Left colon (tissue), 2 donors: ENCODE data around the gene HAPLN3. TPM values are rescaled to one million over a fixed set of nuclear protein-coding genes. Genes with fewer than 3 reads are reported as not detected.

Source experiments
- ATAC-seq: fragments of 200-7000 bp; cut with Tn5 transposase; one replicate; pipeline ENCODE4 v1.9.1; 2020; ENCODE audit warnings: mild to moderate bottlenecking, moderate library complexity
- DNase-seq, 2 donors: peaks; one replicate each; pipeline ENCODE4 v3.0.0-alpha.2; 2020
- intact Hi-C, 2 donors: fragments of 100-400 bp; cut with DNase I in 1 of 2; cut with micrococcal nuclease in 1 of 2; formaldehyde crosslinking; loops; one replicate each; pipeline versions ENCODE4 v1.11.2 to v1.14.0; 2022; cut with DNase I, micrococcal nuclease
- total RNA-seq, 2 donors: library from RNA; stranded (reverse); fragmentation: NEBNext Ultra II Directional; extraction: Animal tissue kit (Norgen Biotek cat#: 25700); gene quantifications; one replicate each; pipeline ENCODE4 v1.2.1, GENCODE V29; 2021
- donor health status: DM: no; HTN: no; CAD: no.
- donor health status: DM: yes; HTN: yes; CAD: no.

Gene HAPLN3
- total RNA-seq, 2 donors from 2014 or later: 2.0 to 2.4 TPM

GRCh38 chr15:88843334-88843733, 52.0 kb downstream of the HAPLN3 start:
- DNase-seq (no peak), ATAC-seq (no peak)
- intact Hi-C loops: no loop called here

GRCh38 chr15:88842156-88842555, 53.2 kb downstream of the HAPLN3 start:
- intact Hi-C loops: no loop called here
- DNase-seq: no peak

GRCh38 chr15:88841236-88841635, 54.1 kb downstream of the HAPLN3 start:
- DNase-seq (no peak), ATAC-seq (no peak)
- intact Hi-C loops: no loop called here

More at GRCh38 chr15:88842156-88842555, 53.2 kb downstream of the HAPLN3 start:
- ATAC-seq: no peak

DNA sequence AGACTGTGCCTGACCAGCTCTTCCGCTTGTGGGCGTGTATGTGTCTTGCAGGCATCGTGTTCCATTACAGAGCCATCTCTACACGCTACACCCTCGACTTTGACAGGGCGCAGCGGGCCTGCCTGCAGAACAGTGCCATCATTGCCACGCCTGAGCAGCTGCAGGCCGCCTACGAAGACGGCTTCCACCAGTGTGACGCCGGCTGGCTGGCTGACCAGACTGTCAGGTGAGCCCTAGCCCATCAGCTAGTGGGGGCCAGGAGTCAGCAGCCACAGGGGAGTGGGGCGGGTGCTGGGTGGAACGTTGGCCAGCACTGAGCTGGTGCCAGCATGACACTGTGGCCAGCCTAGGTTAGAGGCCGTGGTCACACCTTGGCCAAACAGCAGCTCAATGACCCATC, 55.4 kb downstream of the HAPLN3 start:
- intact Hi-C loops: loop anchor here (5.0 to 10.0 kb wide), 2 partner anchors 183 to 185 kb away; no protein-coding TSS in a partner anchor
- ATAC-seq: no peak
- DNase-seq: no peak

DNA sequence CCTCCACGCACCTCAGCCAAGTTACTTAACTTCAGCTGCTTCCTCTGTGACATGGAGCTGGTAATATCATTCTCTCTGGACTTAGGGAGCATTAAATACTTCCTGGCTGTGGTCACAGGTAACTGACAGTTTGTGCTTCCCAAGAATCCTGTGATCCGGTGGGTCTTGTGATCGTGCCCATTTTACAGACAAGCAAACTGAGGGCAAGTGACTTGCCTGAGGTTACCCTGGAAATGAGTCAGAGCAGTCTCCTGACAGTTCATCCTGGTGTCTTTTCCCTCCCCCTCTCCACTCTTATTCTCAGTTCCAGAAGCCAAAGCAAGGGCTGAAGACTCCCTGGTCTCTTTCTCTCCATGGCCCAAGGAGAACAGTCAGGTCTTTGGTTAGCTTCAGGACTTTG, 56.2 kb downstream of the HAPLN3 start:
- DNase-seq: no peak
- intact Hi-C loops: loop anchor here (5.0 to 10.0 kb wide), 2 partner anchors 182 to 184 kb away; no protein-coding TSS in a partner anchor
- no peak for ATAC-seq

- ATAC-seq (no peak), DNase-seq (no peak)
- intact Hi-C loops: loop anchor here (5.0 to 10.0 kb wide), 2 partner anchors 181 to 184 kb away; no protein-coding TSS in a partner anchor
Measured at GRCh38 chr15:88838667-88839066, 56.7 kb downstream of the HAPLN3 start.

- intact Hi-C loops: loop anchor here (5.0 to 10.0 kb wide), 2 partner anchors 178 to 181 kb away; no protein-coding TSS in a partner anchor
- ATAC-seq: no peak
- no peak for DNase-seq
Measured at GRCh38 chr15:88835646-88836045, 59.7 kb downstream of the HAPLN3 start.

DNA sequence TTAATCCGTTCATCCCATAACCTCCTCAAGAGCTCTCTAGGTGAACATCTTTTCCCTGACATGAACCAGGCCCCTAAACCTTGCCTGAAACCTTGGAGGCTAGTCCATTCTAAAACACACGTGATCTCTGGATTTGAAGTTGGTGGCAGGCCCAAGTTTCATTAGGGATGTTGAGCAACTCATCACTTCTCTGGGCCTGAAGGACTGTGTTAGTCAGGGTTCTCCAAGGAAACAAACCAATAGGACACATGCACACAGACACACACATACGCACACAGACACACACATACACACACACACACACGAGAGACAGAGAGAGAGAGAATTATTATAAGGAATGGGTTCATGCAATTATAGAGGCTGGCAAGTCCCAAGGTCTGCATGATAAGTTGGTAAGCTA, 60.2 kb downstream of the HAPLN3 start:
- ATAC-seq (no peak), DNase-seq (no peak)
- intact Hi-C loops: loop anchor here (5.0 to 10.0 kb wide), 2 partner anchors 178 to 180 kb away; no protein-coding TSS in a partner anchor

- intact Hi-C loops: loop anchor here in 1 of 2 donors (10.0 kb wide), 1 partner anchor 180 kb away; no protein-coding TSS in a partner anchor
- DNase-seq: peak in 1 of 2 donors; percentile 39
- no peak for ATAC-seq
Measured at GRCh38 chr15:88834211-88834812, 61.0 kb downstream of the HAPLN3 start.

- DNase-seq: no peak
- intact Hi-C loops: loop anchor here in 1 of 2 donors (10.0 kb wide), 1 partner anchor 179 kb away; no protein-coding TSS in a partner anchor
- no peak for ATAC-seq
Measured at GRCh38 chr15:88833731-88834100, 61.6 kb downstream of the HAPLN3 start.

- no peak for ATAC-seq
- intact Hi-C loops: loop anchor here in 1 of 2 donors (10.0 kb wide), 1 partner anchor 178 kb away; no protein-coding TSS in a partner anchor
- no peak for DNase-seq
Measured at GRCh38 chr15:88832820-88833730, 62.3 kb downstream of the HAPLN3 start.

DNA sequence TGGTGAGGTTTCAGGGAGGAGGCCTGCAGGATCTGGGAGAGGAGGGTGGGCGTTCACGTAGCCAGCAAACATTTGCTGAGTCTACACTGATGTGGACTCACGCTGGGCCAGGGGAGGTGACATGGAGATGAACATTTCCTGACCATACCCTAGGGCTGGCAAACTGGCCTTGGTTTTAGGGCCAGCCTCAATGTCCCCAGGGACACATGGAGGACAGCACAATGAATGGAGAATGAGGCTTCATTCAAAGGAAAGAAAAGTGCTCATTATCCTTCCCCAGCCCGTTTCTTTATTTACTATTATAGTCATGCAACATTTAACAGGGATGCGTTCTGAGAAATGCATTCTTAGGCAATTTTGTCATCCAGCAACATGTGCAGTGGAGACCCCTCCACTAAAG, 65.3 kb downstream of the HAPLN3 start:
- DNase-seq (no peak), ATAC-seq (no peak)
- intact Hi-C loops: loop anchor here in 1 of 2 donors (10.0 kb wide), 1 partner anchor 175 kb away; no protein-coding TSS in a partner anchor

GRCh38 chr15:88828791-88829190, 66.6 kb downstream of the HAPLN3 start:
- intact Hi-C loops: no loop called here
- no peak for ATAC-seq
- DNase-seq: no peak

Other genes with a start within 250 kb of the HAPLN3 start
- gene ACAN, start 92.1 kb downstream of the HAPLN3 start, total RNA-seq: under 1 TPM; 0.20 to 0.21 TPM
- gene MFGE8, start 17.8 kb upstream of the HAPLN3 start, total RNA-seq: 10 to 100 TPM; 37.1 to 69.8 TPM
- 100 to 1,000 TPM; 100 to 112 TPM for gene ABHD2, start 192.9 kb upstream of the HAPLN3 start, total RNA-seq